GM03348 (cell line): Measurements from ENCODE around the gene CDK15.

Experiments used
- DNase-seq: peaks from one replicate; pipeline ENCODE4 v3.0.0; 2012; ENCODE audit warnings: low spot score

Gene CDK15

DNA sequence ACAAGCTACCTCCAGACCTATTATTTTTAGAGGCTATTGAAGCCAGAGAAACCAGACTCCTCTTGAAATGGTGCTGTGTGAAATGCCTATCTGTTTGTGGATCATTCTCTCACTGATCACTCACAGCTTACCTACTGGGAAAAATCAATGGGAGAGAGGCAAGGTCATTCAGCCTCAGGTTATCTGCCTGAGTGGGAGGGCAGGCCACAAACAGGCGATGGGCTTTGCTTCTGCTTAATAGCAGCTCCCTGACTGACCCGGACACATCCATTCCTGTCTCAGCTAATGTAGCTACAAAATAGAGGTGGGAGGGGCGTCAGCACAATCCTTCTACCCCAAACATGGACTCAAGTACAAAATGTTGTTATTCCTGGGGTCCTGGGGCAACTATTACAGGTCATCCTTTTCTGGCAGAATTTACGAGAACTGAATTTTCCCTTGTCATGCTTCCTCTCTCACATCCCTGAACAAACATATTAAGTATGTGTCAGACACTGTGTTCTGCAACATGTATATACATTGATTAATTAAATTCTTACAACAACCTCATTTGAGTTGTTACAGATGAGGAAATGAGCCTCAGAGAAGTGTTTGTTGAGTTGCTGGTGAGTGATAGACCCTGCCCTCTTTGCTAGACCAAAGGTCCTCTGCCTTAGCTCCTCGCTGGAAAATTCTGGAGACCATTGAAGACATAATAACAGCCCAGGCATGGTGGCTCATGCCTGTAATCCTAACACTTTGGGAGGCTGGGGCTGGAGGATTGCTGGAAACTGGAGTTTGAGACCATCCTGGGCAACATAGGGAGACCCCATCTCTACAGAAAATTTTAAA lies 60.5 kb downstream of the CDK15 start:
- no peak for DNase-seq

DNA sequence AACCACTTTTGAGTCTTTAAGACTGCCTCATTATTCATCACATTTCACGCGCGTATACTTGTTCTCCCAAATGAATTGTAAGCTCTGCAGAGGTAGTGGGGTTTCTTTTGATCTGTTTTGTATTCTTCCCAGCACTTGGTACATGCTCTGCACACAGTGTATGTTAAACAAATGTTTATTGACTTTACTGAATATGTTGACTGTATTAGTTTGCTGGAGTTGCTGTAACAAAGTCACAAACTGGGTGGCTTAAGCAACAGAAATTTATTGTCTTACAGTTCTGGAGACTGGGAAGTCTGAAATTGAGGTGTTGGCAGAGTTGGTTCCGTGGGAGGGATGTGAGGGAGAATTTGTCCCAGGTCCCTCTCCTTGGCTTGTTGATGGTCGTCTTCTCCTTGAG lies 65.1 kb downstream of the CDK15 start:
- no peak for DNase-seq

DNA sequence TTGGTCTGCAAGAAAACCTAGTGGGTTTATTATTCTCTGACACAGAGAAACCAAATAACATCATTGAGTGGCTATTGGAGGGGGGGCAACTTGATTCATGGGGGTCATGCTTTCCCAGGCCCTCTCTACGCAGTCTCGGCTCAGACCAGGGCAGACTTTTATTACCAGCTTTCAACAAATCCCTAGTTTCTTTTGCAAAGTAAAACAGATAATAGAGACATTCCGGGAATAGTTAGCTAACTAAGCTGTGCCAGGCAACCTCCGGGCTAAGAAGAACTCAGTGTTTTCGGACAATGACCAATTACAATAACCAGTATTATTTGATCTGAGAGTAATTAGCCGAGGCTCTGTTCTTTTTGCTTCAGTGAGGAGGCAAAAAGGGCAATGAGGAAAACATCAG lies 66.3 kb downstream of the CDK15 start:
- DNase-seq, result no peak

DNA sequence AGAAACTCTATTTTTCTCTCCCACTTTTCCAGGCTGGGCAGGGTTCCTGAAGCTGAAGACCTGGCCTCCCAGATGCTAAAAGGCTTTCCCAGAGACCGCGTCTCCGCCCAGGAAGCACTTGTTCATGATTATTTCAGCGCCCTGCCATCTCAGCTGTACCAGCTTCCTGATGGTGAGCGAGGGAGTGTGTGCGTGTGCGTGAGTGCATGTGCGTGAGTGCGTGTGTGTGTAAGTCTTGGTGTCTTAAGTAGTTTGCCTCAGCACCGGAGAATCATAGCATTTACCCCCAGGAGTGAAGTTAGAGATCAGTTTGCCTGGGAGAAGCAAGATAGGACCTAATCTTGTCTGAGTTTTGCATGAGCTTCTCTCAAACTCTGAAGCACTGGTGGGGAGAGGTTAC lies 73.7 kb downstream of the CDK15 start:
- DNase-seq, result no peak

DNA sequence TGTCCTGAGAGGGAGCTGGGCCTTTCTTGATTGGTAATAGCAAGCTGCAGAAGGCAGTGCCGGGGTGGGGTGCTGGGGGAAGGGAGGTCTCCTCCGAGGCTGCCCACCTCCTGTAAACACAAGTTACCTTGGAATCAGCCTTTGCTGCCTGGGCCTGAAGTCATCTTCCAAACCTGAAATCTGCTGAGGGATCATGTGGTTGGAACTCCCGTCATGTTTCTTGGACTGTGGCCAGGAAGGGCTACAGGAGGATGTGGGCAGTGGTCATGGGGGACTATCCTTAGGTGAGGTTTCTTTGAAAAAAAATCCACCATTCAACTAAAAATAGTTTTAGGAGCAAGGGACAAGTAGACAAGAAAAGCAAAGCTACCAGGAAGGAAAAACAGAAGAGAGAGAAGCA lies 74.2 kb downstream of the CDK15 start:
- no peak for DNase-seq

DNA sequence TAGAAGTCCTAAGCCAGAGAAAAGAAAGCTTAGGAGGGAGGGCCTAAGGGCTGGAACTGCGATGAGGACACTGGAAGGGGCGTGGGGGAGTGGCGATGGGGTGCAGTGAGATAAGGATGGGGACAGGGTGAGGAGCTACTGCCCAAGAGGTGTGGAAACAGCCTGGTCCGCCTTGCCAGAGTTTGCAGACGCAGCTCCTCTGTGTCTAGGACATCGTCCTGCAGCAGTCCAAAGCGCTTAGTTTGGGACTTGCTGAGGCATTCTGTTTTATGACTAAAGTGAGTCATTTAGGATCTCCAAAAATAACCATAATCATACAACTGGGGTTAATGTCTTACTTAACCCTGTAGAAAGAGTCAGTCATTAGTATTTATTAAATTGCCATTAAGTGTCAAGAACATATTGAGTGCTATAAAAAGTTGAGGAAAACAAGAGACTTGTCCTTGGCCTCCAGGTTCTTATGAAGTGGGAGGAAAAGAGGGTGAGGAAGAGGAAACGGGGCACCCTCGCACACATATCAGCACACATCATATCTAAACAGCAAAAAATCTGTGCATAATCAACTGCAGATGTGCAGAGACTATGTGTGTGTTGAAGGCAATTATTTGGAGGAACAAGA lies 74.8 kb downstream of the CDK15 start:
- DNase-seq, result peak; percentile 53

DNA sequence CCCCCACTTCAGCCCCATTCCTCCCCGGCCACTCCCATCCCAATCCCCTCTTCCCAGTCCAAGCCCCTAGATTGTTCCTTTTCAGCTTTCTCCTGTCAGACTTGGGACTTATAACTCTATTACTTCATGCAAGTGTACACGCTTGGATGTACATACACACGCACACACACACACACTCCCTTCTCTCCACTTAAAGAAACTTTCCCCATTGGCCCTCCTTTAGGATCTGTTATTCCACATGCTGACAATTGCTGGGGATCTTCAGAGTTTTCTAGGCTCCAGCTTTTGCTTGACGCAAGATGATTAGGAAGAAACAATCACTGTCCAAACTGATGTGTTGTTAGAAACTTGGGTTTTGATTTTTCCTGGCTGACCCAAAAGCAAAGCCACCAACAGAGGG lies 75.4 kb downstream of the CDK15 start:
- no peak for DNase-seq

DNA sequence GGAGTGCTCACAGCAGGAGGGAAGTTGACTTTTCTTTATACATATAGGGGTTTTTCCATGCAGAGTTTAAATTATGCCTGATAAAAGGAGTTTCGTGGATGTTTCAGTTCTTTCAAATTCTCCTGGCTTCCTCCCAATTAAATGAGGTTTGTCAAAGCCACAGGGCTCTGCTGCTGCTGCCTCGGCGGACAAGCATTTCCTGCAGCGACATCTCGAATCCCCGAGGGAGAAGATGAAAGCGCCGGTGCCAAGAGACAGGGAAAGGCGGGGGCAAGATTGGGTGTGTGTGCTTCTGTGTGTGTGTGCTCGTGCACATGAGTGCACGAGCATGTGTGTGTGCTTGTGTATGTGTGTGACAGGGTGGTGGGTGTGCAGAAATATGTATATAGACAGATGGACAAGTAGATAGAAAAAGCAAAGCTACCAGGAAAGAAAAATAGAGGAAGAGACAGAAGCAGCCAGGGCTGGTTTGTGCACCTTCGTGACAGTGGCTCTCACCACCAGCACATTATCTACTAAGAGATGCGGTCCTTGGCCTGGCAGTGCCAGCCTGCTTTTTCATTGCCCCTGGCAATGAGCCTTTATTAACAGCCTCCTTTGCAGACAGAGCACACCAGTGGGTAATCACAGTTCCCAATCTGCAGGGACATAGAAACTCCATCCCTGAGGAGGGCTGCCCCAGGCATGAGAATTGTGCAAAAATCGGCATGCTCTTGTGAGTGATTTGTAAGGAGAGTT lies 76.2 kb downstream of the CDK15 start:
- peak; percentile 55 for DNase-seq

DNA sequence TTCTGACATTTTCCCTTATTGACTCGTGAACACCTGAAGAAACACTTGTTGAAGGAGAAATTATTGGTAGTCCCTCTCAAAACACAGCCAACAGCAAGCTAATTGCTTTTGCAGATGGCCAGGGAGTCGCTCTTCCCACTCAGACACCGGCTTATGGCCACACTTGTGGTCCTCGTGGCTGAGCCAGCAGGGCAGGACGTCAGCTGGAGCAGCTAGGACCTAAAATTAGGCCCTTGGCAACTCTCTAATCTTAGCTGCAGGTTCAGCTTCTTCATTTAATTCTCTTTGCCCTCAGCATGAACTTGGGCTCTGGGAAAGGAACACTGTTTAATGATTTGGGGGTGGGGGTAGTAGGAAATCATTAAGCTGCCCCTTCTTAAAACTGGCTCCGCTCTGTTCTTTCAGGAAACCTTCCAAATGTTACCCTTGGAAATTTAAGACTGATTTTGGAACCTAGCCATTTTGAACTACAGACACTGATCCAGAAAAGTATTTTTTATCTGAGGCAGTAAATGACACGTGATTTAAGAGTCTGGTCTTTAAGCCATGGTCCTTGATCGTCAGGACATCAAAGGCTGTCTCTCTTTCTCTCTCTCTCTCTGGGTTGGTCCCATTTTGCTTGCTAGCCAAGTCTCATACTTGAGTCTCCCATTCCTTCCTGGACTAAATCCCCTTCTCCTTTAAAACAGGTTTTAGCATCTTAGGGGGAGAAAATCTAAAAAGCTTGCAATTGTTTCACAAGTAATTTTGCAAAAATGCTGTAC lies 77.5 kb downstream of the CDK15 start:
- no peak for DNase-seq

DNA sequence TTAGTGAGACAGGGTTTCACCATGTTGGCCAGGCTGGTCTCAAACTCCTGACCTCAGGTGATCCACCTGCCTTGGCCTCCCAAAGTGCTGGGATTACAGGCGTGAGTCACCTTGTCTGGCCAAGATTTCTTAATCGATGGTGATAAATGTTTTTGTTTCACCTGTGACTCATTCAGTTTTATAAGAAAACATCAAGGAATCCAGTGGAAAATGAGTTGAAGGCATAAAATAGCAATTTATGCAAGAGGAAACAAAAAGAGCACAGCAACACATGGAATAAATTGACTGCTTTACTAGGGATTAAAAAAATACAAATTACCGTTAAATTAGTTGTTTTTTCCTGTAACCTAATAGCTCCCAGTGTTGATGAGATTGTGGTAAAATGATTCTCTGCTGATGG lies 80.2 kb downstream of the CDK15 start:
- DNase-seq, result no peak

DNA sequence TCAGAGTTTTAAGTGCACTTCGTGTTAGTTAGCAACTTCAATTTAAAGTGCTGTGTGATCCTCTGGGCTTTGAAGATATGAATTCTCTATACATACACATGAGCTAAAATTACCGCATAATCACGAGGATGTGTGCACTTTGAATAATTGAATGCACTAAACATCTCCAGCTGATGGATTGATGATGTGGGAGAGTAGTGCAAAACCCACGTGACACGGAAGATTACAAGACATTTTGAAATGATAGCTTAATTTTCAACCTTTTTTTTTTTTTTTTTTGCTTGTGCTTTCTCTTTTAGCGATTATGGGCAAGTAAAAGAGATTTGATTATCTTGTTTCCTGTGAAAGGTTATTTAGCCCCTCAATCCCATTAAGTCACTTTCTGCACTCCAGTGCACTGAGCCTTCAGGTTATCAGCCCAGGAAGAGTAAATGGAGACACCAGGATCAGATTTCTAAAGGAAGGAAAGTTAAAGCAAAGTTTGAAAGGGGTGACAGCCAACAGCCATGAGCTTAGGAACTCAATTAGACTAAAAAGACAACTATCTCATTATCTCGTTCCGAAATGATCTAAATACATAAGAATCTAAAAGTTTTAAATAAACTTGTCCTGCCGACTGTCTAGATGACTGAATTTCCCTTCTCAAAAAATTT lies 81.6 kb downstream of the CDK15 start:
- DNase-seq, result peak; percentile 13

DNA sequence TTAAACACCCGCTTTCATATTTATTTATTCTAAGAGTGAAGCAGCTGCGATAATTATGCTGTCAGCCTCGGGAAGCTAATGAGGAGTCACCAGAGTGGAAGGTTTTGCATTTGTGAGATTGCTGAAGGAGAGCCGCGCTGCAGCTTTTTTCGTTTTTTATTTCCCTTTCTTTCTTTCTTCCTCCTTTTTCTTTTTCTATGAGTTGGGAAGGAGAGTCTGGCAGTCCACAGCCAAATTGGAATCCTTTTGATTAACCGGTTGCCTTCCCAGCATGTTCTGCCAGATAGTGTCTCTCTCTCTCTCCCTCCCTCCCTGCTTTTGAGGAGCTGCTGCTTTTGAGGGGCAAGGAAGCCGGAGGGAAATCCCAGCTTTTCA lies 82.1 kb downstream of the CDK15 start:
- no peak for DNase-seq

DNA sequence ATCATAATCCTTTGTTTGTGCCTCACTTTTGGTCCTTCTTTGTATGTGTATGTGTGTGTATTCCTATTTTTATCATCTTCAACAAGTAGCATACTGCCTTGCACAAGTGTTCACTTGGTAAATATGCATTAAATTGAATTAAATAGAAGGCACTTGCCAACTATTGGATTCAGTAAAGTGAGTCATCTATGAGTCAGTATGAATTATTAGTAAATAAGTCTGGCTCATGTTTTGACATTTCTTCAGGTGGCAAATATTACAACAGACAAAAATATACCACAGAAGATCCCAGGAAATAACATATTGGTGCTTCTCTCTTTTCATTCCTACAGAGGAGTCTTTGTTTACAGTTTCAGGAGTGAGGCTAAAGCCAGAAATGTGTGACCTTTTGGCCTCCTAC lies 84.1 kb downstream of the CDK15 start:
- no peak for DNase-seq

DNA sequence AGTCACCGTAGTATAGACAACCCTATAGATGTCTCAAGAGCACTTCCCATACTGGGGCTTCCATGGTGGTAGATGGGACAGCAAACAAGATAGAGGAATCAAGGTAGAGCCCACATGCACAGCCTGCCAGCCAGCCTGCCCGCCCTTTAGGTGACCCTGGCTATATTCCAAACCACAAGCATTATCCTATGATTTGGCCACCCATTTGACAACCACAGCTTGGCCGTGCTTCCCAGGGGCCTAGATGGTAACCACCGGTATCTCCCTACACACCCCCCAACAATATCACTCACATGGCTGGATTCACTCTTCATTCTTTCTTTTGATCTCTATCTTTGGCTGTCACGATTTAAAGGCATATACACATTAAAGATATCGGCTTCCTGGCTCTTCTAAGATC lies 85.3 kb downstream of the CDK15 start:
- DNase-seq, result no peak

DNA sequence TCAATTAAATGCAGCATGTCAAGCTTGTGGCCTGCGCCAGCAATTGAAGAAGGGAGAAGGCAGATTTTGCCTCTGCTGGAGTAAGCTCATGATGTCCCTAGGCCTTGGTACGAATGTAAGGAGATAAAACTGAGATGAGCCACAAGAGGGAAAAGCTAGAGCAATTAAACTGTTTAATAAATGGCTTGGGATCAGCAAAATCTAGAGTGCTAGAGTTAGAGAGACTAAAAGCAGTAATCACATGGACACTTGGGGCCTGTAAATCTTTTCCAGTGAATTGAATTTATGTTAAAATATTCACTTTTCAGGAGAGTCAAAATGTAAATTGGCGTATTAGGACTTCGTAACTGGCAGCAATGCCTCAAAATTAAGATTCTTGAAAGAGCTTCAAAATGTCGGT lies 86.2 kb downstream of the CDK15 start:
- no peak for DNase-seq

DNA sequence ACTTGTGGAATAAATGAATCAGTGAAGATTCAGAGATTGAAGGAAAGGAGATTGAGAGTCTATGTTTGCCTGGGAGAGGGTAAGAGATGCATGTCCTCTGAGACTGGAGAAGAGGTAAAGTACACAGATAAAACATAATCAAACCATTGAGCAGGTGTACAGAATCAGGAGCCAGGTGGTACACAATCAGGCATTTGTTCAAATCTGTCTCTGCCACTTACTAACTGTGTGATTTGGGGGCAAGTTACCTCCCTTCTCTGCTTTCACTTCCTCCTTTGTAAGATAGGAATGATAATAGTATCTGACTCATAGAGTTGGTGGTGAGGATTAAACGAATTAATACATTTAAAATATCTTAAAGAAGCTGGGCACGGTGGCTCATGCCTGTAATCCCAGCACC lies 94.0 kb downstream of the CDK15 start:
- DNase-seq, result no peak

DNA sequence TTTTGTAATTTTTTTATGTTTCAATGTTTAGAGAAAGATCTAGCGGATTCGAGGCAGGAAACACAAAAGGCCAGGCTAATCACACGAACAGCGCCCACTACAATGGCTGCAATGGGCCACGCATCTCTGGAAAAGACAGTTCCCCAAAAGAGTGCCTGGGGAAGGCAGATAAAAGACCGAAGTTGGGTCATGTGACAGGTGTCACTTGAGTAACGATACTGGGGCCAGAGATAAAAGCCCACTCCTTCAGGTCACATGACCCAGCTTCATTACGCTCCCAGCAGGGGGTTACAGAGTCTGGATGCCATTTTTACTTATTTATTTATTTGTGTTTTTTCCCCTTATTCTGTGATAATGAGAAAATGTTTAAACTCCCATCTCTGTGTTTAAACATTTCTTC lies 95.4 kb downstream of the CDK15 start:
- no peak for DNase-seq

DNA sequence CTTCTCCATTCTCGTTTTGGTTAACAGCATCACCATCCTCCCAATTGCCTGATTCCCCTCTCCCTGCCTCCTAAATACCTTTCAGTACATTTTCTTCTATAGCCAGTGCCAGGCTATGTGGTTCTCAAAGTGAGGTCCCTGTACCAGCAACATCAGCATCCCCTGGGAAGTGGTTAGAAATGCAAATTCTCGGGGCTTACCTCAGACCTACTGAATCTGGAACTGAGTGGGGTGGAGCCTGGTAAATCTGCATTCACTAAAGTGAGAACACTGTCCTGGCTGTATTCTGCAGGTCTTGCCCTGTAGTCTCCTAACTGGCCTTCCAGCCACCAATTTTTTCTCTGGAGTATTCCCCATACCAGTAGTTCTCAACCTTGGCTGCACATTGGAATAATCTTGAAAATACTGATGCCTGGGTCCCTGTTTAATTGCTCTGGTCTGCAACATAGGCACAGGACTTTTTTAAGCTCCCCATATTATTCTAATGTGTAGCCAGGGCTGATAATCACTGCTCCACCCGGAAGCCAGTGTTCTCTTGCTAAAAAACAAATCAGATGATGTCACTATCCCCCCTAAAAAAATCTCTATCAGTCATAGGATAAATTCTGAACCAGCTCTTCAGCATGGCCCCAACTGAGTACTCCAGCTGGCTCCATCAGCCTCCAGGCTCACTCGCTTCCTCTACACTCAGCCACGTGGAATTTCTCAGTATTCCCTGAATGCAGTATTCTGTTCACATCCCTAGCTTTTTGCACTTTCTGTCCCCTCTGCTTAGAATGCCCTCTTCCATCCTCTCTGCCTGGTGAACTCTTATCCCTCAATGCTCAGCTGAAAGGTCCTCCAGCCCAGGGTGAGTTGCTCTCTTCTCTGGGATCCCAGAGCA lies 98.4 kb downstream of the CDK15 start:
- DNase-seq, result no peak

DNA sequence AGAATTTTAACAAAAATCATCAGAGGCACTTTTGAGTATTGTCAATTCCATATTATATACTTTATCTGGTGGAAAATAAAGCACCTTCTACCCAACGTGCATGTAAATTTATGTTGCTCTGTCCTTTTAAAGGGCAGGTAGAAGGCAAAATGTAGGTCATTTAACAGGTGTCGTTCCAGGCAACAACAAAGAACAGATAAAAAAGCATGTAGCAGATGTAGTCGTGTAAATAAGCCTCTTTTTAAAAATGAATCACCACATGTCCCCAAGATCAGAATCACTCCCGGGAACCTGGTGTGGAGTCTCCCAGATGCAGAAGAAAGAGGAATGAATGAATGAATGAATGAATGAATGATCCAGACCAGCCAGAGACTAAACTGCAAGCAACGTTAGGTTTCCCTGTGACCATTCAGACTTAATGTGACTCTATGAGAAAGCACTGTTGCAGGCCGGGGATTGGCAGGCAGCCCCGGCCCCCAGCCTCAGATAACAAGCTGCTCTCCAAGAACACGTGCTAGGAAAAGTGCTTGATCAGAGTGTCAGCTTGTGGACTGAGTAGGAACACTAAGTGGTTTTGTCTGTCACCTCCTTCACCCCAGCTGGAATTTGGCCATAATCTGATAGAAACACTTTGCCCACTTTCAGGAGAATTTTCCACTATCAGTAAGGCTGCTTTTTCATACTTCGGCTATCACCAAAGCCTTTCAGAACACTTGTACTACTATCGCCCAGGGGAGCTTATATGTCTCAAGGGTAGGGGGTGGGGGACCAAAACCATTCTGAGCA lies 100.6 kb downstream of the CDK15 start:
- no peak for DNase-seq

DNA sequence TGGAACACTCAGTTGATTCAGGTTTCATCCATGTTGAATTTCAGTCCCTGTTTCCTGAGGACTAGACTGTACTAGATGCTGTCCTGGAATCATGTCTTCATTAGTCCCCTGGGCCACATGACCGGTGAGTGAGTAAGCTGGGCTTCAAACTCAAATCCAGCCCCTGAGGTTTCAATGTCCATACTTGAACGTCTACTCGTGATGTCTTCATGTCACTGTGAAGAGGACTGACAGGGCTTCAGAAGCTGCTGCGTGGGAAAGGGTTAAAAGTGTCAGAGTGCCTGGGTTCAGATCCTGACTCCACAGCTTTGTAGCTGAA lies 101.2 kb downstream of the CDK15 start:
- no peak for DNase-seq
